Measurements from ENCODE around the gene FGFBP2.
"Not testable (repeated sequence)": the region's sequence is repeated elsewhere in the genome, so short reads cannot be mapped to it uniquely, and the experiment has no call there.

FGFBP2 gene

DNA sequence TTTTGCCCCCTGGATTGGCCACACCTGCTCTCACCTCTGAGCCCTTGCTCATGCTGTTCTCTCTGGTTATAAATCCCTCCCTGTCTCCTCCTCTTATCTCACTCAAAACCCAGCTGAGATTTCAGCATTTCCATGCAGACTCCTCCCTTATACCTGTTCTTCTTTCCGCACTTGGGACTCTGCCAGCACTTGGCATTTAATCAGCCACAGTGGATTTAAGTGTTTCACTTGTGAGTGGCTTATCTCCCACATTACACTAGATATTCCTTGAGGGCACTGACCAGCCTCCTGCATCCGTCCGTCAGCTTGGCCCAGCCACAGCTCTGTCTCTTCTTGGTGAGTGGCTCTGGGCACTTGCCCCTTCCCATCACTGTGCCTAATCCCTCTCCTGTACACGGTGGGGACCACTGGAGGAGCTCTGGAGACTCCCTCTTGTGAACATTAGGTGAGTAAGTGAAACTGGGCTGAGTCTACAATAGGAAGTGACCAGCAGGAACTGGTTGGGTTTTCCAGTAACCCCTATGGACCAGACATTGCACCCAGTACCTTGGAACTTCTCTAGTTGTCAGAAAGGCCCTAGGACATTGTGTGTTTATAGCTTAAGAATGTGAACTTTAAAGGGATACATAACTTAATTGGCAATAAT lies 44.4 kb downstream of the FGFBP2 start:
- no peak for DNase-seq (ENCODE audit: low read depth, low spot score)
- H3K9me3 ChIP-seq (ENCODE audit: low read depth, low read length): no peaks in the 10 kb centered on the region
- TF ChIP-seq POLR2AphosphoS5 (IDR thresholded peaks at IDR 0.05; ENCODE audit: borderline replicate concordance, low read depth, low read length) (no peak), FOXP2 (optimal IDR thresholded peaks at IDR 0.05; ENCODE audit: control extremely low read depth, extremely low read length, insufficient read depth) (no peak), EZH2 (IDR thresholded peaks at IDR 0.05) (no peak)
- H3K9ac ChIP-seq (ENCODE audit: insufficient read length): no peak overlapping the region
- H3K4me3 ChIP-seq: no peak overlapping the region
- no peaks in the 10 kb centered on the region for H3K36me3 ChIP-seq (ENCODE audit: insufficient read depth, low read length)
- H3K27ac ChIP-seq: no peak overlapping the region

DNA sequence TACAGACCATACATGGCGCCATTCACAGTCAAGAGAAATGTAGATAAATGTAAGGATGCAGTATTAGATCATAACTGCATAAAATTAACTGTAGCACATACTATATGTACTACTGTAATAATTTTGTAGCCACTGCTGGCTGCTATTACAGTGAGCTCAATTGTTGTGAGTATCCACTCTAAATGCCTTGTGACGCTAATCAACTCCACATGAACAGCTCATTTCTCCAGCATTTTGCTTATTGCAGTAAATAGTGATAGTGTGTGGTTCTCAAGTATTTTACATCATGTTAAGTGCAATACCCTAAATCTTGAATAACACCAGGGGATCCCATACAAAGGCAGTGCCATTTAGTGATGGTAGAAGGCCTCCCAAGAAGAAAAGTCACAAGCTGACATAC lies 45.7 kb downstream of the FGFBP2 start:
- no peak overlapping the region for H3K4me3 ChIP-seq
- no peaks in the 10 kb centered on the region for H3K36me3 ChIP-seq (ENCODE audit: insufficient read depth, low read length)
- no peaks in the 10 kb centered on the region for H3K9me3 ChIP-seq (ENCODE audit: low read depth, low read length)
- no peak for DNase-seq (ENCODE audit: low read depth, low spot score)
- no peak overlapping the region for H3K27ac ChIP-seq
- no peak overlapping the region for H3K9ac ChIP-seq (ENCODE audit: insufficient read length)
- TF ChIP-seq FOXP2 (optimal IDR thresholded peaks at IDR 0.05; ENCODE audit: control extremely low read depth, extremely low read length, insufficient read depth) (no peak), EZH2 (IDR thresholded peaks at IDR 0.05) (no peak), POLR2AphosphoS5 (IDR thresholded peaks at IDR 0.05; ENCODE audit: borderline replicate concordance, low read depth, low read length) (no peak)

DNA sequence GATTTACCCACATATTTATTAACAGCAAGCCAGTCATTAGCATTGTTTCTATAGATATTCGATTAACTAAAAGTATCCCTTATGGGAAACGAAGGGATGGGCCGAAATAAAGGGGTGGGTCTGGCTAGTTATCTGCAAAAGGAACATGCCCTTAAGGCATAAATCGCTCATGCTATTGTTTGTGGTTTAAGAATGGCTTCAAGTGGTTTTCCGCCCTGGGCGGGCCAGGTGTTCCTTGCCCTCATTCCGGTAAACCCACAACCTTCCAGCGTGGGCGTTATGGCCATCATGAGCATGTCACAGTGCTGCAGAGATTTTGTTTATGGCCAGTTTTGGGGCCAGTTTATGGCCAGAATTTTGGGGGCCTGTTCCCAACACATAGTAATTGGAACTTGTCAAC lies 46.6 kb downstream of the FGFBP2 start:
- not testable (repeated sequence) for H3K27ac ChIP-seq; H3K9me3 ChIP-seq (ENCODE audit: low read depth, low read length); H3K36me3 ChIP-seq (ENCODE audit: insufficient read depth, low read length); H3K4me3 ChIP-seq; H3K9ac ChIP-seq (ENCODE audit: insufficient read length); DNase-seq (ENCODE audit: low read depth, low spot score)

DNA sequence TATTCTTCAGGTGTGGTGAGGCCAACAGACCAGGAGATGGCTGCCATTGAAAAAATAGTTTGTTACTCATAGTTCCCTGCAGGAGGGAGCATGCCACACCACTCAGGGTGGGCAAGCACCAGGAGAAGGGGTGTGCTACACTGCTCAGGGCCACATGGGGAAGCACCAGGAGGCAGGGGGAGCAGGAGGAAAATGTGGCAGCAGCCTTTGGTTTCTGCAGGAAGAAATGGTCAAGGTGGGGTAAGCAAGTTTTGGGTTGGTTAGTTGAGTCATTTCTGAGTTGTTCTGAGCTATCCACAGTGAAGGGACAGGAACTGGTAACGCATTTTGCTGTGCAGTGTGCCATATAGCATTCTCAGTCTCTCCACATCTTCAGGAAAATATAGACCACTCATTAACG lies 48.2 kb downstream of the FGFBP2 start:
- DNase-seq (ENCODE audit: low read depth, low spot score): no peak
- Histone ChIP-seq H3K9ac (ENCODE audit: insufficient read length) (no peak overlapping the region), H3K27ac (no peak overlapping the region), H3K4me3 (no peak overlapping the region), H3K9me3 (ENCODE audit: low read depth, low read length) (no peaks in the 10 kb centered on the region), H3K36me3 (ENCODE audit: insufficient read depth, low read length) (no peaks in the 10 kb centered on the region)
- no peak for TF ChIP-seq FOXP2 (optimal IDR thresholded peaks at IDR 0.05; ENCODE audit: control extremely low read depth, extremely low read length, insufficient read depth)

DNA sequence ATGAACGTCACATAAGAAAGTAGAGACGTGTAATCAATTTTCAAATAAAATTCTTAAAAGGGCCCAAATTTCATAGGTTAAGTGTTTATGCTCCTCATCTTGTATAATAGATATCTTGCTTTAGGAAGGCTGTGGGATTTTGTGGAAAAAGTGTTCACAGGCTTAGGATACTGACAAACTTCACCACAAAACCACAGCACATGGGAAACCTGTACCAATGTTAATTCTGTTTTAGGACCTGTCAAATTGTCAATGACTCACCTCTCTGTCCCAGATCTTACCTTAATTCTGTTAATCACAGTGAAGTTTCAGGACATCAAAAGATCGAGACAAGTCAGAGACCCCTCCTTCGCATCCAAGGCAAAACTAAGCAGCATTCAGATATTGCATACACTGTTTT lies 48.7 kb downstream of the FGFBP2 start:
- H3K4me3 ChIP-seq: no peak overlapping the region
- DNase-seq (ENCODE audit: low read depth, low spot score): no peak
- no peaks in the 10 kb centered on the region for H3K36me3 ChIP-seq (ENCODE audit: insufficient read depth, low read length)
- no peaks in the 10 kb centered on the region for H3K9me3 ChIP-seq (ENCODE audit: low read depth, low read length)
- H3K27ac ChIP-seq: no peak overlapping the region
- H3K9ac ChIP-seq (ENCODE audit: insufficient read length): no peak overlapping the region
- TF ChIP-seq FOXP2 (optimal IDR thresholded peaks at IDR 0.05; ENCODE audit: control extremely low read depth, extremely low read length, insufficient read depth) (no peak), POLR2AphosphoS5 (IDR thresholded peaks at IDR 0.05; ENCODE audit: borderline replicate concordance, low read depth, low read length) (no peak), EZH2 (IDR thresholded peaks at IDR 0.05) (no peak)

DNA sequence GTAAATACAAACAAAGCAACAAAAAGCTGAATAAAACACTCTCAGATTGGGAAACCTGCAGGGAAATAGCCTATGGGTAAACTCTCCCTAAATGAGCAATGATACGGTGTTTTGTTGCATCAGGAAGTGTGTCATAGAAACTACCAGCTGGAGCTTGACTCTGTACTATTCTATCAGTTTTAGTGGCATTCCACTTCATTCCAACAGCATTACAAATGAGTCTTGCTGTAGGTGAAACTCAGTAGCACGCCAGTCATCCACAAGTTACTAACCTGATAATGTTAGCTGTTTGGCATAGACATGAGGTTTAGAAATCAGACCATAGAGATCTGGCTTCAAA lies 49.4 kb downstream of the FGFBP2 start:
- TF ChIP-seq FOXP2 (optimal IDR thresholded peaks at IDR 0.05; ENCODE audit: control extremely low read depth, extremely low read length, insufficient read depth) (no peak), POLR2AphosphoS5 (IDR thresholded peaks at IDR 0.05; ENCODE audit: borderline replicate concordance, low read depth, low read length) (no peak), EZH2 (IDR thresholded peaks at IDR 0.05) (no peak)
- H3K4me3 ChIP-seq: no peak overlapping the region
- H3K36me3 ChIP-seq (ENCODE audit: insufficient read depth, low read length): no peaks in the 10 kb centered on the region
- no peaks in the 10 kb centered on the region for H3K9me3 ChIP-seq (ENCODE audit: low read depth, low read length)
- H3K27ac ChIP-seq: no peak overlapping the region
- H3K9ac ChIP-seq (ENCODE audit: insufficient read length): no peak overlapping the region
- no peak for DNase-seq (ENCODE audit: low read depth, low spot score)

DNA sequence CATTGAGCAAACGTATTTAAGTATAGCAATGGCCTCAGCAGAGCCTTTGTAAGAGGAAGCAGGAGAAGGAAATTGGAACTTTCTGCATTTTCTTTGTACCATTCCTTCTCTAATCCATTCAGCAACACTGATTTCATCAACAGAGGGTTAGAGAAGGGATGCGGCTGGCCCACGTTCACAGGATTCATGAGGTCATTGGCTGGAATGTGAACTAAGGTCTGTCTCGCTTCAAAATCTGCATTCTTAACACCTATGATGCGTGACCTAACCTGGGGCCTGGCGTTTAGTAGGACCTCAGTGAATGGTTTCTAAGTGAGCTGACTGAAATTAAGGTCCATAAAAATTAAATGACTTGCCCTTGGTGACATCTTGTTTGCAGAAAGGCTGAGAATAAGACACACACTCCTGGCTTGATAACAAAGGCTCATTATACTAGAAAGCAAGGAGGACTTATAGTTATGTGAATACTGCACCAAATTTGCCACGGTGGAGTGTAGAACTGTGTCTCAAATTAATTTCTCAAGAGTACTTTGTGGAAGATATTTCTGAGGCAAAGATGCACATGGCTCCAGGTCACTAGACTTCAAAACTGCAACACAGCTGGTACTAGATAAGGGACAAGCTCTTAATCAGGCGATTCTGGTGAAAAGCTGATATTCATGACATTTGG lies 49.9 kb downstream of the FGFBP2 start:
- DNase-seq (ENCODE audit: low read depth, low spot score): no peak
- Histone ChIP-seq H3K9ac (ENCODE audit: insufficient read length) (no peak overlapping the region), H3K9me3 (ENCODE audit: low read depth, low read length) (no peaks in the 10 kb centered on the region), H3K36me3 (ENCODE audit: insufficient read depth, low read length) (no peaks in the 10 kb centered on the region), H3K4me3 (no peak overlapping the region), H3K27ac (no peak overlapping the region)
- TF ChIP-seq POLR2AphosphoS5 (IDR thresholded peaks at IDR 0.05; ENCODE audit: borderline replicate concordance, low read depth, low read length) (no peak), FOXP2 (optimal IDR thresholded peaks at IDR 0.05; ENCODE audit: control extremely low read depth, extremely low read length, insufficient read depth) (no peak), EZH2 (IDR thresholded peaks at IDR 0.05) (no peak)

DNA sequence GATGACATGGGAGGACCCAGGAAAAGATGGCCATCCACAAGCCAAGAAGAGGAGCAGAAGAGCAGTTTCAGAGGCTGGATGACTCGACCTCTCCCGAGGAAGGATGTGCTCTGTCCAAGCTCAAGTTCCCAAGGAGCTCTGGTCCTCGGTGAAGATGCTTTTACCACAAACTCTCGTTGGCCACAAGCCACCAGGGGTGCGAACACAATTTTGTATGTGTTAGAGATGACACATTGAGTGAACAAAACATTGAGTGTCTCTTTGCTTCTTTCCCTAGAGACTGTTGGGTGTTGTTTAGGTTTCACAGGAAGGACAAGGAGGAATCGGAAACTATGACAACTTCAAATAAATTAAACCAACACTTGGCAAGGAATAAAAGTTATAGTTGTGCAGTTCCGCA lies 50.7 kb downstream of the FGFBP2 start:
- no peak for DNase-seq (ENCODE audit: low read depth, low spot score)
- no peak overlapping the region for H3K27ac ChIP-seq
- no peaks in the 10 kb centered on the region for H3K36me3 ChIP-seq (ENCODE audit: insufficient read depth, low read length)
- TF ChIP-seq FOXP2 (optimal IDR thresholded peaks at IDR 0.05; ENCODE audit: control extremely low read depth, extremely low read length, insufficient read depth) (no peak), POLR2AphosphoS5 (IDR thresholded peaks at IDR 0.05; ENCODE audit: borderline replicate concordance, low read depth, low read length) (no peak), EZH2 (IDR thresholded peaks at IDR 0.05) (no peak)
- H3K4me3 ChIP-seq: no peak overlapping the region
- H3K9ac ChIP-seq (ENCODE audit: insufficient read length): no peak overlapping the region
- H3K9me3 ChIP-seq (ENCODE audit: low read depth, low read length): no peaks in the 10 kb centered on the region

Measured in SK-N-MC (cell line).